Lung microvascular endothelial cell (primary cell): ENCODE measurements around the gene ATXN7L2. TPM values are rescaled to one million over a fixed set of nuclear protein-coding genes. Genes with fewer than 3 reads are reported as not detected.
"Not testable (repeated sequence)": the region's sequence is repeated elsewhere in the genome, so short reads cannot be mapped to it uniquely, and the experiment has no call there.

Experiments used
- DNase-seq, 2 donors: peaks; one replicate each; pipeline versions ENCODE4 v3.0.0 to v3.0.0-alpha.2; 2010; ENCODE audit warnings: low read depth in 2 of 2
- total RNA-seq: library from RNA; depleted of rRNA; stranded (reverse); fragments of >200 nt; gene quantifications from 2 replicates; pipeline ENCODE4 v1.2.1, GENCODE V29; 2014

The ATXN7L2 gene
- total RNA-seq = 0.65 and 0.79 TPM in 2 replicates

- DNase-seq = peak; percentile 92 to 95
Observed at GRCh38 chr1:109483672-109484518, at the start of gene ATXN7L2. Gene ATXN7L2, plus strand, starts transcription at chr1:109483905. Its CDS starts 49 bp downstream, at chr1:109483954.

GRCh38 chr1:109434484-109434883 is 49.2 kb upstream of the ATXN7L2 start:
- no peak for DNase-seq

- DNase-seq = peak; percentile 24 to 82
Observed at GRCh38 chr1:109438798-109439297, 44.9 kb upstream of the ATXN7L2 start.

- no peak for DNase-seq
Observed at GRCh38 chr1:109441069-109441468, 42.6 kb upstream of the ATXN7L2 start.

- DNase-seq = no peak
Observed at GRCh38 chr1:109443476-109443875, 40.2 kb upstream of the ATXN7L2 start.

- DNase-seq = no peak
Observed at GRCh38 chr1:109444346-109444745, 39.4 kb upstream of the ATXN7L2 start.

GRCh38 chr1:109445949-109446695 is 37.6 kb upstream of the ATXN7L2 start:
- DNase-seq = not testable (repeated sequence)

- DNase-seq = no peak
Observed at GRCh38 chr1:109447524-109447923, 36.2 kb upstream of the ATXN7L2 start.

GRCh38 chr1:109454497-109455133 is 29.1 kb upstream of the ATXN7L2 start:
- DNase-seq = no peak

- DNase-seq = no peak
Observed at GRCh38 chr1:109457819-109458218, 25.9 kb upstream of the ATXN7L2 start.

- DNase-seq = no peak
Observed at GRCh38 chr1:109466125-109466451, 17.6 kb upstream of the ATXN7L2 start.

GRCh38 chr1:109466452-109467300 is 17.0 kb upstream of the ATXN7L2 start, which contains the start of gene SYPL2:
Gene SYPL2, plus strand, starts transcription at chr1:109466546. Its CDS starts 298 bp downstream, at chr1:109466844.
- peak; percentile 9 to 23 for DNase-seq

GRCh38 chr1:109467301-109467777 is 16.4 kb upstream of the ATXN7L2 start:
- no peak for DNase-seq

- no peak for DNase-seq
Observed at GRCh38 chr1:109468061-109468460, 15.6 kb upstream of the ATXN7L2 start.

GRCh38 chr1:109468903-109469302 is 14.8 kb upstream of the ATXN7L2 start:
- DNase-seq = no peak

GRCh38 chr1:109470245-109470644 is 13.5 kb upstream of the ATXN7L2 start:
- no peak for DNase-seq

GRCh38 chr1:109472779-109473178 is 10.9 kb upstream of the ATXN7L2 start:
- DNase-seq = no peak

GRCh38 chr1:109473284-109474057 is 10.2 kb upstream of the ATXN7L2 start:
- not testable (repeated sequence) for DNase-seq

GRCh38 chr1:109474697-109475096 is 9.0 kb upstream of the ATXN7L2 start:
- no peak for DNase-seq

- DNase-seq = no peak
Observed at GRCh38 chr1:109475261-109475660, 8.4 kb upstream of the ATXN7L2 start.
